BJ (cell line): Measurements from ENCODE around the gene HPDL. TPM values are rescaled to one million over a fixed set of nuclear protein-coding genes. Genes with fewer than 3 reads are reported as not detected.
"Not testable (repeated sequence)": the region's sequence is repeated elsewhere in the genome, so short reads cannot be mapped to it uniquely, and the experiment has no call there.

Source experiments
- CTCF ChIA-PET: fragments of 350-600 bp; formaldehyde crosslinking; extraction: SDS; loops from one replicate; lab custom pipeline; 2021; ENCODE audit warnings: antibody characterized with exemption, inconsistent platforms; lab: Yijun Ruan, JAX
- POLR2A ChIA-PET: fragments of 300-600 bp; sonication (Branson Sonifier 250); formaldehyde crosslinking; extraction: SDS; loops from one replicate; lab custom pipeline; 2021; ENCODE audit warnings: antibody characterized with exemption; lab: Charles Lee
- DNase-seq: peaks from one replicate; pipeline ENCODE4 v3.0.0-alpha.2; 2011; ENCODE audit warnings: low read depth
- H3K27me3 ChIP-seq: 2 replicates; pipeline ENCODE4 v1.6.0; 2011; ENCODE audit warnings: low read length; ENCODE audit not compliant: control insufficient read depth, insufficient read depth
- H3K36me3 ChIP-seq: 2 replicates; pipeline ENCODE4 v1.5.1; 2011; ENCODE audit warnings: low read length; ENCODE audit not compliant: control insufficient read depth, insufficient read depth
- H3K4me3 ChIP-seq: 2 replicates; pipeline ENCODE4 v1.5.1; 2011; ENCODE audit warnings: low read depth, mild to moderate bottlenecking, control low read depth, low read length
- CTCF ChIP-seq: IDR thresholded peaks from 2 replicates; pipeline ENCODE4 v1.5.1; 2011; ENCODE audit warnings: low read depth, mild to moderate bottlenecking, control low read depth, inconsistent platforms, low read length, moderate library complexity; ENCODE audit not compliant: insufficient read depth
- polyA minus RNA-seq: library from RNA; depleted of rRNA, polyadenylated mRNA; stranded (reverse); fragments of >200 nt; gene quantifications from 2 replicates; pipeline ENCODE4 v1.2.3, GENCODE V29; 2011; rRNA and poly(A)+ RNA removed
- polyA plus RNA-seq: library from polyadenylated mRNA; depleted of rRNA; stranded (reverse); fragments of >200 nt; gene quantifications from 2 replicates; pipeline ENCODE4 v1.2.3, GENCODE V29; 2011; rRNA removed

Gene HPDL
- polyA plus RNA-seq (0.38 and 0.56 TPM in 2 replicates), polyA minus RNA-seq (not detected in 2 replicates)

GRCh38 chr1:45326627-45327623 is at the start of gene HPDL:
HPDL (plus strand) TSS chr1:45326895; CDS start chr1:45327149, 254 bp downstream.
- H3K4me3 ChIP-seq: peak within 1 kb of the TSS; percentile 49
- H3K36me3 ChIP-seq: peaks cover 2% of the 10 kb centered on the region
- TF ChIP-seq CTCF: 0 out of 2 replicates have a peak, but pooled peaks have one; percentile 1
- CTCF ChIA-PET: interaction anchor here (1.0 to 1.6 kb wide), 6 partner anchors 9 to 313 kb away, joined by 3 to 4 read pairs (median 3); partner anchors contain the start of gene TESK2
- no peaks in the 10 kb centered on the region for H3K27me3 ChIP-seq
- POLR2A ChIA-PET: interaction anchor here (1.0 kb wide), 1 partner anchor 13 kb away, joined by 3 read pairs; the partner anchor contains the start of genes MUTYH and TOE1
- DNase-seq: no peak

- no peak for DNase-seq
- no peak overlapping the region for H3K4me3 ChIP-seq
- POLR2A ChIA-PET: no interaction called here
Measured at GRCh38 chr1:45282351-45282750, 44.3 kb upstream of the HPDL start.

DNA sequence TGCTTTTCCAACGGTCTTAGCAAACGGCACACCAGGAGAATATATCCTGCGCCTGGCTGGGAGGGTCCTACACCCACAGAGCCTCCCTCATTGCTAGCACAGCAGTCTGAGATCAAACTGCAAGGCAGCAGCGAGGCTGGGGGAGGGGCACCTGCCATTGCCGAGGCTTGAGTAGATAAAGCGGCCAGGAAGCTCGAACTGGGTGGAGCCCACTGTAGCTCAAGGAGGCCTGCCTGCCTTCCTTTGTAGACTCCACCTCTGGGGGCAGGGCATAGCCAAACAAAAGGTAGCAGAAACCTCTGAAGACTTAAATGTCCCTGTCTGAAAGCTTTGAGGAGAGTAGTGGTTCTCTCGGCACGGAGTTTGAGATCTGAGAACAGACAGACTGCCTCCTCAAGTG is 41.8 kb upstream of the HPDL start:
- CTCF ChIA-PET: interaction anchor here (0.9 to 1.0 kb wide), 2 partner anchors 15 to 16 kb away, joined by 3 read pairs; no protein-coding TSS in a partner anchor
- H3K4me3 ChIP-seq, H3K27me3 ChIP-seq, DNase-seq, H3K36me3 ChIP-seq, POLR2A ChIA-PET: not testable (repeated sequence)

More at GRCh38 chr1:45282351-45282750, 44.3 kb upstream of the HPDL start:
- Histone ChIP-seq H3K36me3 (no peaks in the 10 kb centered on the region), H3K27me3 (no peaks in the 10 kb centered on the region)
- CTCF ChIA-PET: interaction anchor here (1.9 kb wide), 1 partner anchor 17 kb away, joined by 10 read pairs; no protein-coding TSS in a partner anchor
- no peak for TF ChIP-seq CTCF

DNA sequence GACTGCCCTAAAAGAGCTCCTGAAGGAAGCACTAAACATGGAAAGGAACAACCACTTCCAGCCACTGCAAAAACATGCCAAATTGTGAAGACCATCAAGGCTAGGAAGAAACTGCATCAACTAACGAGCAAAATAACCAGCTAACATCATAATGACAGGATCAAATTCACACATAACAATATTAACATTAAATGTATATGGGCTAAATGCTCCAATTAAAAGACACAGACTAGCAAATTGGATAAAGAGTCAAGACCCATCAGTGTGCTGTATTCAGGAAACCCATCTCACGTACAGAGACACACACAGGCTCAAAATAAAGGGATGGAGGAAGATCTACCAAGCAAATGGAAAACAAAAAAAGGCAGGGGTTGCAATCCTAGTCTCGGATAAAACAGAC is 40.2 kb upstream of the HPDL start:
- DNase-seq, H3K27me3 ChIP-seq, H3K36me3 ChIP-seq, CTCF ChIA-PET, POLR2A ChIA-PET, H3K4me3 ChIP-seq: not testable (repeated sequence)

DNA sequence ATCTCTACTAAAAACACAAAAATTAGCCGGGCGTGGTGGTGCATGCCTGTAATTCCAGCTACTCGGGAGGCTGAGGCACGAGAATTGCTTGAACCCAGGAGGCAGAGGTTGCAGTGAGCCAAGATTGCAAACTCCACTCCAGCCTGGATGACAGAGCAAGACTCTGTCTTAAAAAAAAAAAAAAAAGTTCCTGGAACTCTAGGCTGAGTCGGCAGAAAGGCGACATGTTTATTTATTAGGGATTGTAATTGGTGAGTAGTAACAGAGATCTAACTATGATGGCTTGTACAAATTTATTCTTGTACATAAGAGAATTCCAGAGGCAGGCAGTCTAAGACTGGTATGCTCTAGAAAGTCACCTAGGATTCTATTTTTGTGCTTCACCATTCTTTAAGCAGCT is 35.7 kb upstream of the HPDL start:
- POLR2A ChIA-PET, DNase-seq, H3K4me3 ChIP-seq, H3K36me3 ChIP-seq, H3K27me3 ChIP-seq: not testable (repeated sequence)
- CTCF ChIA-PET: interaction anchor here (1.2 to 13.5 kb wide), 2 partner anchors 272 to 279 kb away, joined by 3 to 181 read pairs; partner anchors contain the start of gene UROD

DNA sequence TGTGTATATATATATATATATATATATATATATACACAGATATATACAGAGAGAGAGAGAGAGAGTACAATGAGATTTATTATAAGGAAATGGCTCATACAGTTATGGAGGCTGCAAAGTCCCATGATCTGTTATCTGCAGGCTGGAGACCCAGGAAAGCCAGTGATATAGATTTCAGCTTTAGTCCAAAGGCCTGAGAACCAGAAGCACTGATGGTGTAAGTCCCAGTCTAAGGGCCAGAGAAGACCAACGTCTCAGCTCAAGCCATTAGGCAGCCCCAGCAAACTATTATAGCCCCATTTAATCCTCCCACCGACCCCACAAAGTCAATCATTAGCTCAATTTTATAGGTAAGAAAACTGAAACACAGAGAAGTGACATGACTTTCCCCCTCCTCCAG is 35.0 kb upstream of the HPDL start:
- no peak for DNase-seq
- Histone ChIP-seq H3K36me3 (no peaks in the 10 kb centered on the region), H3K27me3 (no peaks in the 10 kb centered on the region), H3K4me3 (no peak overlapping the region)
- no peak for TF ChIP-seq CTCF
- ChIA-PET CTCF (interaction anchor here (0.9 to 13.5 kb wide), 5 partner anchors 10 to 280 kb away, joined by 3 to 181 read pairs (median 7); partner anchors contain the start of gene UROD), POLR2A (no interaction called here)
